ENCODE data around the gene SKAP1.

- TF ChIP-seq, protein P1, sequence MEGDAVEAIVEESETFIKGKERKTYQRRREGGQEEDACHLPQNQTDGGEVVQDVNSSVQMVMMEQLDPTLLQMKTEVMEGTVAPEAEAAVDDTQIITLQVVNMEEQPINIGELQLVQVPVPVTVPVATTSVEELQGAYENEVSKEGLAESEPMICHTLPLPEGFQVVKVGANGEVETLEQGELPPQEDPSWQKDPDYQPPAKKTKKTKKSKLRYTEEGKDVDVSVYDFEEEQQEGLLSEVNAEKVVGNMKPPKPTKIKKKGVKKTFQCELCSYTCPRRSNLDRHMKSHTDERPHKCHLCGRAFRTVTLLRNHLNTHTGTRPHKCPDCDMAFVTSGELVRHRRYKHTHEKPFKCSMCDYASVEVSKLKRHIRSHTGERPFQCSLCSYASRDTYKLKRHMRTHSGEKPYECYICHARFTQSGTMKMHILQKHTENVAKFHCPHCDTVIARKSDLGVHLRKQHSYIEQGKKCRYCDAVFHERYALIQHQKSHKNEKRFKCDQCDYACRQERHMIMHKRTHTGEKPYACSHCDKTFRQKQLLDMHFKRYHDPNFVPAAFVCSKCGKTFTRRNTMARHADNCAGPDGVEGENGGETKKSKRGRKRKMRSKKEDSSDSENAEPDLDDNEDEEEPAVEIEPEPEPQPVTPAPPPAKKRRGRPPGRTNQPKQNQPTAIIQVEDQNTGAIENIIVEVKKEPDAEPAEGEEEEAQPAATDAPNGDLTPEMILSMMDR (IDR thresholded peaks at IDR 0.05): no peak
- no peak for TF ChIP-seq POLR2A (IDR thresholded peaks at IDR 0.05)
Measured at GRCh38 chr17:48143629-48144028, 286.4 kb downstream of the SKAP1 start.
